ENCODE results near the gene ZNF211.

Gene ZNF211

DNA sequence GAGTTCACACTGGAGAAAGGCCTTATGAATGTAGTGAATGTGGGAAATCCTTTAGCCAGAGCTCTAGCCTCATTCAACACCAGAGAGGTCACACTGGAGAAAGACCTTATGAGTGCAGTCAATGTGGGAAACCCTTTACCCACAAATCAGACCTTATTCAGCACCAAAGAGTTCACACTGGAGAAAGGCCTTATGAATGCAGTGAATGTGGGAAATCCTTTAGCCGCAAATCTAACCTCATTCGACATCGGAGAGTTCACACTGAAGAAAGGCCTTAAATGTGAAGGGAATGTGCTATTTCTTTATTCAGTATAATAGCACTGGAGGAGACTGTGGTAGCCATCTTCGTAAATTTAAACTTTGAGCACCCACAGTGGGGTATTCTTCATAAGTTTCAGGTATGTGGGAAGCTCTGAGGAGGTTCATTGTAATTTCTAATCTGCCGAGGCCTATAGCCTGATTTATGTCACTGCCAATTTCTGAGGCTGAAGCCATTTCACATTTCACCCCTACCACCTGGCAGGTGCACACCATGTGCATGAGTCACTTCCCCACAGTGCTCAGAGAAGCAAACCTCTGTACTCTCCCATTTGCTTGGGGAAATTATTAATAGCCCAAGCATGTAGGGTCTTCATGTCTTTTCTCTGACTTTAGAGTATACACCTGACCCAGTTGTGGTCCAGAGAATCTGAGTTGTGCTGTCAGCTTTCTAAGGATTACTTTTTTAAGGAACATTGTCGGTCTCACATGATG is 55.2 kb downstream of the ZNF211 start:
- no peak overlapping the region for H3K9ac ChIP-seq (ENCODE audit: low read length)
- no peak overlapping the region for H4K91ac ChIP-seq (ENCODE audit: low read length)
- H3K79me1 ChIP-seq (replicated peaks; ENCODE audit: low read length, poor library complexity, severe bottlenecking), result peaks cover 50% of the 10 kb centered on the region
- H3K4ac ChIP-seq (ENCODE audit: low read depth in 1 of 2, low read length in 2 of 2), result no peak overlapping the region
- no peak overlapping the region for H3K27ac ChIP-seq (ENCODE audit: low read length, poor library complexity, severe bottlenecking)
- H2AK5ac ChIP-seq (ENCODE audit: low read length, severe bottlenecking), result no peak overlapping the region
- H2BK12ac ChIP-seq (ENCODE audit: low read length in 2 of 2), result no peak overlapping the region
- peaks cover 2% of the 10 kb centered on the region for H3K4me1 ChIP-seq (ENCODE audit: control insufficient read depth, insufficient read depth, low read depth, low read length)
- no peak overlapping the region for H2BK15ac ChIP-seq (ENCODE audit: low read depth, poor library complexity, severe bottlenecking)
- H3K9me3 ChIP-seq (ENCODE audit: control insufficient read depth, low read length), result peaks cover 74% of the 10 kb centered on the region
- 98% methylated on average over 6 of the region's 6 CpGs for WGBS
- DNase-seq, result no peak
- H2BK5ac ChIP-seq (ENCODE audit: low read depth, low read length, poor library complexity, severe bottlenecking), result no peak overlapping the region
- no peak overlapping the region for H3K4me2 ChIP-seq (ENCODE audit: low read length, poor library complexity, severe bottlenecking)
- H3K36me3 ChIP-seq (ENCODE audit: control insufficient read depth in 1 of 2, insufficient read depth in 2 of 2, low read depth in 1 of 2, low read length in 2 of 2), result peaks cover 48 to 57% of the 10 kb centered on the region in 2 experiments
- H3K23ac ChIP-seq (ENCODE audit: low read length in 2 of 2), result no peak overlapping the region
- H3K18ac ChIP-seq (ENCODE audit: low read depth in 1 of 2, low read length in 2 of 2), result no peak overlapping the region
- H3K14ac ChIP-seq (ENCODE audit: low read length in 2 of 2), result no peak overlapping the region
- H3K27me3 ChIP-seq (ENCODE audit: control insufficient read depth in 1 of 2, insufficient read depth in 1 of 2, low read length in 2 of 2), result no peaks in the 10 kb centered on the region
- peak overlapping the region in 1 of 2 experiments; percentile 52 for H3K4me3 ChIP-seq (ENCODE audit: insufficient read depth in 1 of 2, low read depth in 1 of 2, low read length in 2 of 2)
- no peak overlapping the region for H4K8ac ChIP-seq (ENCODE audit: low read length)
- no peak overlapping the region for H2AFZ ChIP-seq (ENCODE audit: low read depth, low read length)
- H2BK120ac ChIP-seq (ENCODE audit: low read depth, low read length), result no peak overlapping the region

DNA sequence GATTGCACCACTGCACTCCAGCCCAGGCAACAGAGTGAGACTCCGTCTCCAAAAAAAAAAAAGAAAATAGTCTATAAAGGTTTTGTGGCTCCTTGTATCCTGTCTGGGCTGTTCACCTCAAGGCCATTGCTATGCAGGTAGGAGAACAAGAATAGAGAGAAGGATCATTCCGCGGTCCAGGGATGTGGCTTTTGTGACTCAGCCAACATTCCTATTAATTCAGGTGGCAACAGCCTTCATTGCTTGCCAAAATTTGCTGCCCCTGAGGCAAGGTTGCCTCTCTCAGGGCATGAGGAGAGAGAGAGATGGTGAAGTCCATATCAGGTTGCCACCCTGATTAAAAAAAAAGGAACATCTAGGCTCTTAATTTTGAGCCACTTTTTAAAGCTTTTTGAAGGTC is 56.8 kb downstream of the ZNF211 start:
- Histone ChIP-seq H3K23ac (ENCODE audit: low read length in 2 of 2) (no peak overlapping the region), H3K14ac (ENCODE audit: low read length in 2 of 2) (no peak overlapping the region), H2AK5ac (ENCODE audit: low read length, severe bottlenecking) (no peak overlapping the region), H3K4me3 (ENCODE audit: insufficient read depth in 1 of 2, low read depth in 1 of 2, low read length in 2 of 2) (peak overlapping the region in 1 of 2 experiments; percentile 34), H3K27me3 (ENCODE audit: control insufficient read depth in 1 of 2, insufficient read depth in 1 of 2, low read length in 2 of 2) (no peaks in the 10 kb centered on the region), H2BK12ac (ENCODE audit: low read length in 2 of 2) (no peak overlapping the region), H3K4me1 (ENCODE audit: control insufficient read depth, insufficient read depth, low read depth, low read length) (no peaks in the 10 kb centered on the region), H3K36me3 (ENCODE audit: control insufficient read depth in 1 of 2, insufficient read depth in 2 of 2, low read depth in 1 of 2, low read length in 2 of 2) (peaks cover 38 to 57% of the 10 kb centered on the region in 2 experiments), H3K79me1 (replicated peaks; ENCODE audit: low read length, poor library complexity, severe bottlenecking) (peaks cover 47% of the 10 kb centered on the region), H3K27ac (ENCODE audit: low read length, poor library complexity, severe bottlenecking) (no peak overlapping the region), H2AFZ (ENCODE audit: low read depth, low read length) (no peak overlapping the region), H2BK15ac (ENCODE audit: low read depth, poor library complexity, severe bottlenecking) (no peak overlapping the region), H2BK120ac (ENCODE audit: low read depth, low read length) (no peak overlapping the region), H3K9ac (ENCODE audit: low read length) (no peak overlapping the region), H3K4me2 (ENCODE audit: low read length, poor library complexity, severe bottlenecking) (no peak overlapping the region), H3K9me3 (ENCODE audit: control insufficient read depth, low read length) (peaks cover 79% of the 10 kb centered on the region), H3K18ac (ENCODE audit: low read depth in 1 of 2, low read length in 2 of 2) (no peak overlapping the region), H4K8ac (ENCODE audit: low read length) (no peak overlapping the region), H3K4ac (ENCODE audit: low read depth in 1 of 2, low read length in 2 of 2) (no peak overlapping the region), H2BK5ac (ENCODE audit: low read depth, low read length, poor library complexity, severe bottlenecking) (no peak overlapping the region), H4K91ac (ENCODE audit: low read length) (no peak overlapping the region)
- 90% methylated on average over 3 of the region's 3 CpGs for WGBS
- DNase-seq, result no peak
